Upper lobe of left lung (tissue), 4 donors: ENCODE results near the gene TAGLN.

Experiments used
- CTCF ChIP-seq, 6 experiments: fragments of 450-650 bp in 4 of 6; fragments of 200-600 bp in 2 of 6; sonication (generic) in 2 of 6; IDR thresholded peaks; one replicate each; pipeline ENCODE4 v1.5.1; 2016 to 2019; ENCODE audit warnings: antibody characterized with exemption in 6 of 6
- EP300 ChIP-seq, 4 donors: sonication (generic); formaldehyde crosslinking; IDR thresholded peaks; one replicate each; pipeline ENCODE4 v1.5.1; 2017; ENCODE audit warnings: antibody characterized with exemption in 4 of 4, control low read depth in 2 of 4
- POLR2A ChIP-seq, 4 donors: fragments of 450-650 bp; IDR thresholded peaks; one replicate each; pipeline ENCODE4 v1.5.1; 2016 to 2017; ENCODE audit warnings: antibody characterized with exemption in 4 of 4, mild to moderate bottlenecking in 2 of 4
- POLR2AphosphoS5 ChIP-seq, 2 donors: sonication (generic); formaldehyde crosslinking; IDR thresholded peaks; one replicate each; pipeline ENCODE4 v1.5.1; 2017; ENCODE audit warnings: antibody characterized with exemption in 2 of 2

- TF ChIP-seq POLR2A (IDR thresholded peaks at IDR 0.05): no peak
- no peak for TF ChIP-seq CTCF (IDR thresholded peaks at IDR 0.05)
- TF ChIP-seq EP300 (IDR thresholded peaks at IDR 0.05): no peak
- TF ChIP-seq POLR2AphosphoS5 (IDR thresholded peaks at IDR 0.05): no peak
These were observed 39.3 kb upstream of the TAGLN start for GRCh38 chr11:117159892-117160291.
